Trophoblast cell (in vitro differentiated cells and primary cell): ENCODE results near the gene FRMD4A.

Experiments used
- DNase-seq, 2 donors: peaks; one replicate each; pipeline ENCODE4 v3.0.0-alpha.2; 2016
- H2AFZ ChIP-seq: 2 replicates; pipeline ENCODE4 v1.6.1; 2013; ENCODE audit warnings: low read length, moderate library complexity, mild to moderate bottlenecking; ENCODE audit not compliant: insufficient read depth, poor library complexity
- H2AK5ac ChIP-seq: 2 replicates; pipeline ENCODE4 v1.6.1; 2013; ENCODE audit warnings: mild to moderate bottlenecking, low read length
- H2BK120ac ChIP-seq: 2 replicates; pipeline ENCODE4 v1.6.1; 2013; ENCODE audit warnings: low read length, mild to moderate bottlenecking, moderate library complexity; ENCODE audit not compliant: insufficient read depth, poor library complexity
- H2BK12ac ChIP-seq: 2 replicates; pipeline ENCODE4 v1.6.1; 2013; ENCODE audit warnings: mild to moderate bottlenecking, low read length, moderate library complexity
- H2BK5ac ChIP-seq: 2 replicates; pipeline ENCODE4 v1.6.1; 2013; ENCODE audit warnings: low read length, low read depth, moderate library complexity, mild to moderate bottlenecking; ENCODE audit not compliant: poor library complexity
- H3K14ac ChIP-seq: 2 replicates; pipeline ENCODE4 v1.6.1; 2013; ENCODE audit warnings: mild to moderate bottlenecking, low read length
- H3K18ac ChIP-seq: 2 replicates; pipeline ENCODE4 v1.6.1; 2013; ENCODE audit warnings: mild to moderate bottlenecking, low read length
- H3K23ac ChIP-seq: 2 replicates; pipeline ENCODE4 v1.6.1; 2013; ENCODE audit warnings: low read length
- H3K27ac ChIP-seq: 2 replicates; pipeline ENCODE4 v1.5.1; 2013; ENCODE audit warnings: low read depth, mild to moderate bottlenecking, inconsistent platforms, low read length, moderate library complexity
- H3K27me3 ChIP-seq: 2 replicates; pipeline ENCODE4 v1.6.1; 2013; ENCODE audit warnings: inconsistent platforms, mild to moderate bottlenecking, low read length, moderate library complexity; ENCODE audit not compliant: insufficient read depth
- H3K36me3 ChIP-seq, 2 experiments: 1 replicate in 1 of 2; 2 replicates in 1 of 2; pipeline ENCODE4 v1.6.1; 2013; ENCODE audit warnings: low read length in 2 of 2, mild to moderate bottlenecking in 2 of 2, moderate library complexity in 1 of 2; ENCODE audit not compliant: insufficient read depth in 2 of 2, control insufficient read depth in 1 of 2
- H3K4ac ChIP-seq: 2 replicates; pipeline ENCODE4 v1.6.1; 2013; ENCODE audit warnings: low read depth, mild to moderate bottlenecking, low read length, moderate library complexity
- H3K4me1 ChIP-seq, 2 experiments: 1 replicate in 1 of 2; 2 replicates in 1 of 2; pipeline ENCODE4 v1.6.1; 2013; ENCODE audit warnings: low read length in 2 of 2, mild to moderate bottlenecking in 2 of 2, moderate library complexity in 1 of 2; ENCODE audit not compliant: insufficient read depth in 2 of 2, control insufficient read depth in 1 of 2
- H3K4me2 ChIP-seq: 2 replicates; pipeline ENCODE4 v1.6.1; 2013; ENCODE audit warnings: inconsistent platforms, mild to moderate bottlenecking, low read length, moderate library complexity
- H3K4me3 ChIP-seq: 2 replicates; pipeline ENCODE4 v1.5.1; 2013; ENCODE audit warnings: mild to moderate bottlenecking, low read depth, low read length, inconsistent platforms
- H3K79me1 ChIP-seq: one replicate; pipeline ENCODE4 v1.6.1; 2013; ENCODE audit warnings: low read length
- H3K79me2 ChIP-seq: 2 replicates; pipeline ENCODE4 v1.6.1; 2013; ENCODE audit warnings: low read length, mild to moderate bottlenecking; ENCODE audit not compliant: control insufficient read depth, insufficient read depth, poor library complexity
- H3K9ac ChIP-seq: 2 replicates; pipeline ENCODE4 v1.6.1; 2013; ENCODE audit warnings: mild to moderate bottlenecking, low read length
- H3K9me3 ChIP-seq: 2 replicates; pipeline ENCODE4 v1.6.1; 2013; ENCODE audit warnings: low read depth, mild to moderate bottlenecking, control low read depth, inconsistent platforms, low read length; ENCODE audit not compliant: insufficient read depth
- H4K12ac ChIP-seq: 2 replicates; pipeline ENCODE4 v1.6.1; 2013; ENCODE audit warnings: low read depth, mild to moderate bottlenecking, low read length, moderate library complexity
- H4K8ac ChIP-seq: 2 replicates; pipeline ENCODE4 v1.6.1; 2013; ENCODE audit warnings: low read depth, mild to moderate bottlenecking, low read length, moderate library complexity
- H4K91ac ChIP-seq: one replicate; pipeline ENCODE4 v1.6.1; 2013; ENCODE audit warnings: low read depth, mild to moderate bottlenecking, low read length, moderate library complexity
- WGBS: extraction: QIAGEN DNeasy Blood & Tissue Kit; methylation state at CpG from one replicate; pipeline ENCODE4 v1.1.7; 2013; ENCODE audit warnings: missing lambda C conversion rate; ENCODE audit not compliant: insufficient read length, insufficient coverage; ENCODE audit errors: extremely low coverage; 5-methylcytosine and 5-hydroxymethylcytosine counted together

Gene FRMD4A

DNA sequence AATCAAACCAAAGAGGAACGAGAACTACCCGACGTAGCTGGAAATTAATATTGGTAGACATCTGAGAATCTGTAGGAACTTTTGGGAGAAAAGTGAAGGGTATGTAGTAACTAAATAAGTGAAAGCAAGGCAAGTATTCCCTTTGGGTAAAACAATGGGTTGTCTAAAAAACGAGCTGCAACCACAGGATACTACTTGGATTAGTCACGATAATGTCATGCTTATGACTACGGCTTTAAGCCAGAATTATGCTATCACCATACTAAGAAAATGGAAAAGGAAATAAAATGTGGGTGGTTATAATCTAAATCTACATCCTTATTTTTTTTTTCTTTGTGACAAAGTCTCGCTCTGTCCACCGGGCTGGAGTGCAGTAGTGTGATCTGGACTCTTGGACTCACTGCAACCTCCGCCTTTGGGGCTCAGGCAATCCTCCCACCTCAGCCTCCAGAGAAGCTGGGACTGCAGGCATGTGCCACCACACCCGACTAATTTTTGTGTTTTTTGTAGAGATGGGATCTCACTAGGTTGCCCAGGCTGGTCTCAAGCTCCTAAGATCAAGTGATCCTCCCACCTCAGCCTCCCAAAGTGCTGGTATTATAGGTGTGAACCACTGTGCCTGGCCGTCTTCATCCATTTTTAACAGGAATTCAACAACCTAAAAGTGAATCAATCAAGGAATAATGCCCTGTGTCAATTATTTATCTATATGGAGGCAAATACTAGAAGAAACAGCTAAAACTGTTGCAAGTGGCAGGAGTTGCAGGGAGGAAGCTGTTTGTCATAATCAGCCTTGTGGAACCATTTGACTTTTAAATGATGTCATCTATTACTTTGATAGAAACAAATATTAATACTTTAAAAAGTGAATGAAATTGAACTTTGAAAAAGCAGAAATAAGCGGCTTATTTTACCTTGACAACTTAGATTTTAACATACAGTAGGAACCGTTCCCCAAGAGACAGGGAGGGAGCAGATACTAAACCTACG is 554.6 kb downstream of the FRMD4A start:
- Histone ChIP-seq H2AK5ac (no peak overlapping the region), H3K79me1 (peaks cover 4% of the 10 kb centered on the region), H3K36me3 (no peaks in the 10 kb centered on the region), H3K27me3 (no peaks in the 10 kb centered on the region), H3K79me2 (no peaks in the 10 kb centered on the region), H3K18ac (no peak overlapping the region), H4K8ac (no peak overlapping the region), H2BK120ac (no peak overlapping the region), H3K4ac (no peak overlapping the region), H3K4me3 (no peak overlapping the region), H2AFZ (no peak overlapping the region), H2BK12ac (no peak overlapping the region), H3K9me3 (no peaks in the 10 kb centered on the region), H4K12ac (no peak overlapping the region), H4K91ac (no peak overlapping the region), H3K14ac (no peak overlapping the region), H3K27ac (no peak overlapping the region), H3K4me2 (no peak overlapping the region), H3K9ac (no peak overlapping the region), H3K23ac (no peak overlapping the region), H2BK5ac (no peak overlapping the region), H3K4me1 (peaks cover 0 to 2% of the 10 kb centered on the region in 2 experiments)
- no CpG with 5 or more reads among the region's 14 CpGs for WGBS
- no peak for DNase-seq

DNA sequence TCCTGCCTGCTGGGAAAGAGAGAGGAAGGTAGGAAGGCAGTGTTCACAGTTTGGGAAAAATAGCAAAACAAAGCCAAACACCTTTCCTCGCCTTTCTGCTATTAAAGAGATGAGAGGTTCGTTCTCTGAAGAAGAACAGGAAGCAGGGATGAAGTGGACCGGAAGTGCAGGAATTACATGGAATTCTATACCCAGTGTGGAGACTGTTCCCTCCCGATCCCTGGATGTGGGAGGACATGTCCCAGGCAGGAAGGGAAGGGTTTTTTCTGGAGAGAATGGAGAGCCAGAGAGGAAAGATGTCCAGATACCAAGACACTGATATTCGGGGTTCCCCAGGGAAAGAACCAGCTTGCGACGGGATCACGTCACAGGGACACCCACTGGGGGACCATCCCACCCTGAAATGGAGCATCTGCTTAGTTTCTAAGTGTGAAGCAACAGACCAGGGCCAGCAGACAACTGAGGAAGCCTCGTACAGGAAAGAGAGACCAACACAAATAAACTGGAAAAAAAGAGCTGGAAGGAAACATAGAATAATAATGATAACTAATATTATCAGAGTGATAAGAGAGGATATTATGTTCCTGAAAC is 556.3 kb downstream of the FRMD4A start:
- H3K79me2 ChIP-seq = no peaks in the 10 kb centered on the region
- no peaks in the 10 kb centered on the region for H3K9me3 ChIP-seq
- H3K9ac ChIP-seq = no peak overlapping the region
- H2AFZ ChIP-seq = no peak overlapping the region
- H4K8ac ChIP-seq = no peak overlapping the region
- H3K23ac ChIP-seq = no peak overlapping the region
- H3K36me3 ChIP-seq = no peaks in the 10 kb centered on the region
- H4K12ac ChIP-seq = no peak overlapping the region
- no peak overlapping the region for H2BK120ac ChIP-seq
- no peak overlapping the region for H3K14ac ChIP-seq
- H3K4me1 ChIP-seq = peaks cover 0 to 2% of the 10 kb centered on the region in 2 experiments
- H3K4me3 ChIP-seq = no peak overlapping the region
- peaks cover 4% of the 10 kb centered on the region for H3K79me1 ChIP-seq
- no peak overlapping the region for H3K4me2 ChIP-seq
- H3K27me3 ChIP-seq = no peaks in the 10 kb centered on the region
- no peak for DNase-seq
- no peak overlapping the region for H3K27ac ChIP-seq
- H3K18ac ChIP-seq = no peak overlapping the region
- no peak overlapping the region for H2AK5ac ChIP-seq
- no peak overlapping the region for H2BK5ac ChIP-seq
- no peak overlapping the region for H3K4ac ChIP-seq
- no peak overlapping the region for H4K91ac ChIP-seq
- WGBS = no CpG with 5 or more reads among the region's 9 CpGs
- H2BK12ac ChIP-seq = peak overlapping the region; percentile 32

DNA sequence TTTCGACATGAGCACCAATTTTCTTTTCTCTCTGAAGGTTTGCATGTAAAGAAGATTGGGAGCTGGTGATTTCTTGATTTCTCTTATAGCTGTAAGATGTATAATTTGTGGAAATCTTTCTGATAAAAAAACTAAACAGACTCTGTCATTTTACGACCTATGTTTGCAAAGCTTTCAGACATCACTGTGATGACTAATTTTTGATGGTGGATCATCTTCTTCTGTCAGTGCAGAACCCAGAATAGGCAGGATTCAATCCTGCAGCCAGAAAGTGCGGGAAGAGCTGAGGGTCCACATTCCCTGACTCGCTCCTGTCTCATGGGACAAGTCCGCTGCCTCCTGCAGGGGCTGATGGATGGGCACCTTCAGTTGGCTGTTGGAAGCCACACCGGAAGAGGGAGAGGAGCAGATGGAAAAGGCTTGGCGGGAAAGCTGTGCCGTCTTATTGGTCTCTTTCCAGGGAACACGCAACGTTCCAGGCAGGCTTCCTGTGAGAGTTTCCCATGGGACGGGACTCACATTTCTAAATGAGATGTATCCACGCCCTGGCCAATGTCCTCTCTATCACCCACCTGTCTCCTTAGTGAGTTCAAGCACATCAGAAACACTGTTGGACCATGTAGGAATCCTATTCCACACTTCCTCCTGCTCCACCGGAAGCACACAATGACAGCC is 557.1 kb downstream of the FRMD4A start:
- H2AFZ ChIP-seq = no peak overlapping the region
- no peaks in the 10 kb centered on the region for H3K9me3 ChIP-seq
- peaks cover 0 to 2% of the 10 kb centered on the region in 2 experiments for H3K4me1 ChIP-seq
- no peak overlapping the region for H2BK120ac ChIP-seq
- H3K9ac ChIP-seq = no peak overlapping the region
- H3K14ac ChIP-seq = no peak overlapping the region
- WGBS = no CpG with 5 or more reads among the region's 13 CpGs
- H3K18ac ChIP-seq = no peak overlapping the region
- H3K27ac ChIP-seq = no peak overlapping the region
- no peak overlapping the region for H4K12ac ChIP-seq
- H3K79me1 ChIP-seq = peaks cover 4% of the 10 kb centered on the region
- no peak overlapping the region for H3K4me3 ChIP-seq
- H4K91ac ChIP-seq = no peak overlapping the region
- H3K4me2 ChIP-seq = no peak overlapping the region
- H2BK5ac ChIP-seq = no peak overlapping the region
- no peak for DNase-seq
- no peak overlapping the region for H2AK5ac ChIP-seq
- no peaks in the 10 kb centered on the region for H3K27me3 ChIP-seq
- H3K36me3 ChIP-seq = no peaks in the 10 kb centered on the region
- H3K79me2 ChIP-seq = no peaks in the 10 kb centered on the region
- H2BK12ac ChIP-seq = no peak overlapping the region
- H3K4ac ChIP-seq = no peak overlapping the region
- no peak overlapping the region for H3K23ac ChIP-seq
- no peak overlapping the region for H4K8ac ChIP-seq

DNA sequence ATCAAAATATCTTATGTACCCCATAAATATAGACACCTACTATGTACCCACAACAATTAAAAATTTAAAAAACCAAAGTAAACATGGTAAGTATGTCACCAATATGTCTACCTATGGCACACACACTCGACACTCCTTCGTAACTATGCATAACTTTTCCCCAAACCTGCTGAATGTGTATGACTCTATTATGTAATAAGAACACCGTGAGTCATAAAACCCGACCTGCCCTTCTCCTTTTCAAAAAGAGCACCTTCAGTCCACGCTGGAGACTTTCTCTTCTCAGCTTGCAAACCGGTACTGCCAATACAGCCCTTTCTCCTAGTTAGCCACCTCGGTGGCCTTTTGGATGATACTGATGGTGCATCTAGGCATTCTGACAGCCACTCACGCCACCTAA is 557.7 kb downstream of the FRMD4A start:
- no peak overlapping the region for H3K14ac ChIP-seq
- no CpG with 5 or more reads among the region's 8 CpGs for WGBS
- DNase-seq = peak; percentile 37 to 80
- H4K12ac ChIP-seq = no peak overlapping the region
- no peaks in the 10 kb centered on the region for H3K27me3 ChIP-seq
- no peak overlapping the region for H3K23ac ChIP-seq
- no peak overlapping the region for H4K8ac ChIP-seq
- no peak overlapping the region for H3K18ac ChIP-seq
- no peak overlapping the region for H2BK12ac ChIP-seq
- H3K79me2 ChIP-seq = no peaks in the 10 kb centered on the region
- no peak overlapping the region for H3K9ac ChIP-seq
- H4K91ac ChIP-seq = no peak overlapping the region
- no peak overlapping the region for H3K4ac ChIP-seq
- no peak overlapping the region for H3K4me2 ChIP-seq
- H2AFZ ChIP-seq = no peak overlapping the region
- no peak overlapping the region for H2BK5ac ChIP-seq
- H2AK5ac ChIP-seq = no peak overlapping the region
- H3K27ac ChIP-seq = no peak overlapping the region
- H3K79me1 ChIP-seq = peaks cover 4% of the 10 kb centered on the region
- H3K4me1 ChIP-seq = peaks cover 2% of the 10 kb centered on the region in 2 experiments
- no peak overlapping the region for H3K4me3 ChIP-seq
- no peak overlapping the region for H2BK120ac ChIP-seq
- H3K9me3 ChIP-seq = no peaks in the 10 kb centered on the region
- no peaks in the 10 kb centered on the region for H3K36me3 ChIP-seq
